Brain pericyte (primary cell): Measurements from ENCODE around the gene SLC25A23.
"Not testable (repeated sequence)": the region's sequence is repeated elsewhere in the genome, so short reads cannot be mapped to it uniquely, and the experiment has no call there.

ENCODE experiments used
- DNase-seq: peaks from one replicate; pipeline ENCODE4 v3.0.0-alpha.2; 2012; ENCODE audit warnings: low read depth, low spot score

Gene SLC25A23

GRCh38 chr19:6457958-6458694 lies 1.5 kb downstream of the SLC25A23 start:
- no peak for DNase-seq

GRCh38 chr19:6455924-6456323 lies 3.7 kb downstream of the SLC25A23 start:
- DNase-seq, result no peak

- no peak for DNase-seq
Observed at GRCh38 chr19:6453951-6454565, 5.5 kb downstream of the SLC25A23 start.

- no peak for DNase-seq
Observed at GRCh38 chr19:6452899-6453298, 6.7 kb downstream of the SLC25A23 start.

- DNase-seq, result no peak
Observed at GRCh38 chr19:6452223-6452614, 7.4 kb downstream of the SLC25A23 start.

GRCh38 chr19:6451583-6452222 lies 7.9 kb downstream of the SLC25A23 start:
- no peak for DNase-seq

GRCh38 chr19:6450166-6450565 lies 9.4 kb downstream of the SLC25A23 start:
- no peak for DNase-seq

- DNase-seq, result no peak
Observed at GRCh38 chr19:6448045-6448444, 11.5 kb downstream of the SLC25A23 start.

GRCh38 chr19:6446452-6446851 lies 13.1 kb downstream of the SLC25A23 start:
- DNase-seq, result no peak

GRCh38 chr19:6443986-6444385 lies 15.6 kb downstream of the SLC25A23 start:
- no peak for DNase-seq

- no peak for DNase-seq
Observed at GRCh38 chr19:6442087-6442688, 17.4 kb downstream of the SLC25A23 start.

- DNase-seq, result no peak
Observed at GRCh38 chr19:6440905-6441304, 18.7 kb downstream of the SLC25A23 start.

GRCh38 chr19:6439743-6440142 lies 19.8 kb downstream of the SLC25A23 start:
- DNase-seq, result no peak

- no peak for DNase-seq
Observed at GRCh38 chr19:6433663-6434062, 25.9 kb downstream of the SLC25A23 start, which contains the start of gene SLC25A41. TSS of gene SLC25A41 (minus strand) at chr19:6433763. CDS start at chr19:6433693, 70 bp downstream.

GRCh38 chr19:6433165-6433564 lies 26.4 kb downstream of the SLC25A23 start:
- DNase-seq, result no peak

GRCh38 chr19:6431891-6432290 lies 27.7 kb downstream of the SLC25A23 start:
- no peak for DNase-seq

- DNase-seq, result no peak
Observed at GRCh38 chr19:6429419-6430221, 30.0 kb downstream of the SLC25A23 start.

- not testable (repeated sequence) for DNase-seq
Observed at GRCh38 chr19:6428692-6429418, 30.7 kb downstream of the SLC25A23 start.

GRCh38 chr19:6427131-6427530 lies 32.5 kb downstream of the SLC25A23 start:
- no peak for DNase-seq

GRCh38 chr19:6425732-6426620 lies 33.6 kb downstream of the SLC25A23 start:
- no peak for DNase-seq
